OCI-LY3 (cell line): ENCODE data around the gene TMCO1.

Source experiments
- EZH2phosphoT487 ChIP-seq: fragments of 200-600 bp; shearing (Covaris generic); IDR thresholded peaks from 2 replicates; pipeline ENCODE4 v1.6.1; 2018; ENCODE audit warnings: antibody characterized with exemption, mixed run types, low read depth
- TF ChIP-seq, protein P1 (sequence below): fragments of 200-600, 300-600 bp; sonication (generic); IDR thresholded peaks from 2 replicates; pipeline ENCODE4 v1.5.1; 2014; ENCODE audit warnings: antibody characterized with exemption, low read length, low read depth

DNA sequence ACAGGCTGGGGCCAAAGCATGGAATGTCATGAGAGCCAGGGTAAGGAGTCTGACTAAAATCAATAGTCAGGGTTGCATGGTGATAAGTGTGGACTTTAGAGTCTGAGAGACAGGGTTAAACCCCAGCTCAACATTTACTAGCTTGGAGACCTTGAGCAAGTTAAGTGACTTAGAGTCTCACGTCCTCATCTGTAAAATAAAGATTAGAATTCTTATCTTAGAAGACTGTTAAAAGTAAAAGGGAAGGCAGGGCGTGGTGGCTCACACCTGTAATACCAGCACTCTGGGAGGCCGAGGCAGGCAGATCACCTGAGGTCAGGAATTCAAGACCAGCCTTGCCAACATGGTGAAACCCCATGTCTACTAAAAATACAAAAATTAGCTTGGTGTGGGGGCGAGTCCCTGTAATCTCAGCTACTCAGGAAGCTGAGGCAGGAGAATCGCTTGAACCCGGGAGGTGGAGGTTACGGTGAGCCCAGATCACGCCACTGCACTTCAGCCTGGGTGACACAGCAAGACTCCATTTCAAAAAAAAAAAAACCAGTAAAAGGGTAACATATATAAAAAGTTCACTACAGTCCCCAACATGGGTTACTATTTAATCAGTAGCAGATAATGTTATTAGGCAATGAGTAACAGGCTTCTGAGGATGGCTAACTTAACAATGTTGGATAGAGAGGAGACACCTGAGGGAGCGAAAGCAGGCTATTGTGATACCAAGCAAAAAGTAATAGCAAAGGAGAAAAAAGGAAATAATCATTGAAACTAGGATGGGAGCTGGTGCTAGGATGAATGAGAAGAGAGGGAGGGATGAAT lies 20.8 kb downstream of the TMCO1 start:
- TF ChIP-seq, protein P1, sequence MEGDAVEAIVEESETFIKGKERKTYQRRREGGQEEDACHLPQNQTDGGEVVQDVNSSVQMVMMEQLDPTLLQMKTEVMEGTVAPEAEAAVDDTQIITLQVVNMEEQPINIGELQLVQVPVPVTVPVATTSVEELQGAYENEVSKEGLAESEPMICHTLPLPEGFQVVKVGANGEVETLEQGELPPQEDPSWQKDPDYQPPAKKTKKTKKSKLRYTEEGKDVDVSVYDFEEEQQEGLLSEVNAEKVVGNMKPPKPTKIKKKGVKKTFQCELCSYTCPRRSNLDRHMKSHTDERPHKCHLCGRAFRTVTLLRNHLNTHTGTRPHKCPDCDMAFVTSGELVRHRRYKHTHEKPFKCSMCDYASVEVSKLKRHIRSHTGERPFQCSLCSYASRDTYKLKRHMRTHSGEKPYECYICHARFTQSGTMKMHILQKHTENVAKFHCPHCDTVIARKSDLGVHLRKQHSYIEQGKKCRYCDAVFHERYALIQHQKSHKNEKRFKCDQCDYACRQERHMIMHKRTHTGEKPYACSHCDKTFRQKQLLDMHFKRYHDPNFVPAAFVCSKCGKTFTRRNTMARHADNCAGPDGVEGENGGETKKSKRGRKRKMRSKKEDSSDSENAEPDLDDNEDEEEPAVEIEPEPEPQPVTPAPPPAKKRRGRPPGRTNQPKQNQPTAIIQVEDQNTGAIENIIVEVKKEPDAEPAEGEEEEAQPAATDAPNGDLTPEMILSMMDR: no peak
- TF ChIP-seq EZH2phosphoT487: no peak
